HG02870 (cell line): ENCODE data around the gene FAM13A.
"Not testable (repeated sequence)": the region's sequence is repeated elsewhere in the genome, so short reads cannot be mapped to it uniquely, and the experiment has no call there.

Experiments
- ATAC-seq: cut with Tn5 transposase; IDR thresholded peaks from one replicate; pipeline ENCODE4 v1.9.1; 2021; ENCODE audit warnings: mild to moderate bottlenecking, moderate library complexity; ENCODE audit not compliant: unreplicated experiment

FAM13A gene

GRCh38 chr4:89044147-89044900 is 12.7 kb downstream of the FAM13A start:
- ATAC-seq, result no peak

GRCh38 chr4:89042055-89042454 is 14.9 kb downstream of the FAM13A start:
- no peak for ATAC-seq

- ATAC-seq, result no peak
Observed at GRCh38 chr4:89039730-89040338, 17.2 kb downstream of the FAM13A start.

- ATAC-seq, result no peak
Observed at GRCh38 chr4:89036535-89036934, 20.4 kb downstream of the FAM13A start.

GRCh38 chr4:89031272-89031671 is 25.7 kb downstream of the FAM13A start:
- no peak for ATAC-seq

GRCh38 chr4:89029591-89029990 is 27.4 kb downstream of the FAM13A start:
- no peak for ATAC-seq

GRCh38 chr4:89026542-89026941 is 30.4 kb downstream of the FAM13A start:
- no peak for ATAC-seq

- ATAC-seq, result peak; percentile 98
Observed at GRCh38 chr4:89024051-89024675, 32.8 kb downstream of the FAM13A start.

- no peak for ATAC-seq
Observed at GRCh38 chr4:89023140-89023539, 33.8 kb downstream of the FAM13A start.

GRCh38 chr4:89022426-89023128 is 34.4 kb downstream of the FAM13A start:
- ATAC-seq, result no peak

- ATAC-seq, result no peak
Observed at GRCh38 chr4:89021684-89022083, 35.3 kb downstream of the FAM13A start.

- no peak for ATAC-seq
Observed at GRCh38 chr4:89021062-89021461, 35.9 kb downstream of the FAM13A start.

- ATAC-seq, result not testable (repeated sequence)
Observed at GRCh38 chr4:89014897-89015296, 42.1 kb downstream of the FAM13A start.

- ATAC-seq, result no peak
Observed at GRCh38 chr4:89009761-89010369, 47.1 kb downstream of the FAM13A start.

GRCh38 chr4:89009115-89009514 is 47.9 kb downstream of the FAM13A start:
- no peak for ATAC-seq

GRCh38 chr4:89008166-89008565 is 48.8 kb downstream of the FAM13A start:
- ATAC-seq, result no peak

GRCh38 chr4:89007338-89007939 is 49.5 kb downstream of the FAM13A start:
- no peak for ATAC-seq

GRCh38 chr4:89006307-89006706 is 50.7 kb downstream of the FAM13A start:
- ATAC-seq, result no peak

- ATAC-seq, result not testable (repeated sequence)
Observed at GRCh38 chr4:89005066-89005465, 51.9 kb downstream of the FAM13A start.

GRCh38 chr4:89001647-89002445 is 55.1 kb downstream of the FAM13A start:
- ATAC-seq, result no peak
